Endodermal cell (in vitro differentiated cells): Measurements from ENCODE around the gene KIF26B. TPM values are rescaled to one million over a fixed set of nuclear protein-coding genes. Genes with fewer than 3 reads are reported as not detected.
"Not testable (repeated sequence)": the region's sequence is repeated elsewhere in the genome, so short reads cannot be mapped to it uniquely, and the experiment has no call there.

Source experiments
- DNase-seq: peaks from one replicate; pipeline ENCODE4 v3.0.0-alpha.2; 2017
- H3K27ac ChIP-seq: 2 replicates; pipeline ENCODE4 v1.5.1; 2013; ENCODE audit warnings: mild to moderate bottlenecking, low read depth, low read length, moderate library complexity
- H3K27me3 ChIP-seq: 2 replicates; pipeline ENCODE4 v1.6.1; 2013; ENCODE audit warnings: mild to moderate bottlenecking, low read length, moderate library complexity; ENCODE audit not compliant: insufficient read depth, control insufficient read depth, poor library complexity, severe bottlenecking
- H3K36me3 ChIP-seq: 2 replicates; pipeline ENCODE4 v1.7.0; 2013; ENCODE audit warnings: mild to moderate bottlenecking, low read length, moderate library complexity; ENCODE audit not compliant: control insufficient read depth, insufficient read depth
- H3K4me1 ChIP-seq: one replicate; pipeline ENCODE4 v1.7.0; 2013; ENCODE audit warnings: low read length; ENCODE audit not compliant: control insufficient read depth, insufficient read depth
- H3K4me3 ChIP-seq: 2 replicates; pipeline ENCODE4 v1.5.1; 2013; ENCODE audit warnings: mild to moderate bottlenecking, low read length, moderate library complexity
- H3K9ac ChIP-seq: 2 replicates; pipeline ENCODE4 v1.6.1; 2013; ENCODE audit warnings: mild to moderate bottlenecking, low read length, moderate library complexity; ENCODE audit not compliant: poor library complexity, severe bottlenecking; ENCODE audit errors: extremely low read depth
- H3K9me3 ChIP-seq: 2 replicates; pipeline ENCODE4 v1.6.1; 2013; ENCODE audit warnings: mild to moderate bottlenecking, low read length, moderate library complexity; ENCODE audit not compliant: control insufficient read depth
- H3K27ac Mint-ChIP-seq: 2 replicates; pipeline ENCODE4 v1.8.0; 2020; ENCODE audit warnings: mixed read lengths
- H3K27me3 Mint-ChIP-seq: 2 replicates; pipeline ENCODE4 v1.8.0; 2021; ENCODE audit warnings: mild to moderate bottlenecking, mixed read lengths; ENCODE audit not compliant: insufficient read depth
- H3K36me3 Mint-ChIP-seq: 2 replicates; pipeline ENCODE4 v1.8.0; 2020; ENCODE audit warnings: low read depth, mixed read lengths
- H3K4me1 Mint-ChIP-seq: 2 replicates; pipeline ENCODE4 v1.8.0; 2020; ENCODE audit warnings: mixed read lengths
- H3K4me3 Mint-ChIP-seq: 2 replicates; pipeline ENCODE4 v1.8.0; 2020; ENCODE audit warnings: mild to moderate bottlenecking, moderate library complexity, mixed read lengths
- H3K9me3 Mint-ChIP-seq: 2 replicates; pipeline ENCODE4 v1.8.0; 2020; ENCODE audit warnings: mild to moderate bottlenecking, mixed read lengths
- WGBS, 2 experiments: methylation state at CpG; one replicate each; pipeline versions ENCODE4 v1.1.5 to v1.1.7; 2013; ENCODE audit warnings: missing lambda C conversion rate in 2 of 2, mixed read lengths in 1 of 2; ENCODE audit not compliant: insufficient coverage in 1 of 2, insufficient read length in 1 of 2; 5-methylcytosine and 5-hydroxymethylcytosine counted together
- total RNA-seq, 2 donors: library from RNA; stranded (reverse); fragmentation: NEBNext Ultra II Directional in 1 of 2; extraction: Animal tissue kit (Norgen Biotek cat#: 25700) in 1 of 2; gene quantifications; 2 replicates in 1 of 2; 3 replicates in 1 of 2; pipeline ENCODE4 v1.2.1, GENCODE V29; 2021
- TF ChIP-seq, protein P1 (sequence below): fragments of 200-600 bp; sonication (generic); conservative IDR thresholded peaks from 2 replicates; pipeline ENCODE4 v1.5.0; 2021; ENCODE audit warnings: antibody characterized with exemption, mild to moderate bottlenecking

Gene KIF26B
- total RNA-seq, 2 donors from 2014 or later: 12.3 to 21.0 TPM

DNA sequence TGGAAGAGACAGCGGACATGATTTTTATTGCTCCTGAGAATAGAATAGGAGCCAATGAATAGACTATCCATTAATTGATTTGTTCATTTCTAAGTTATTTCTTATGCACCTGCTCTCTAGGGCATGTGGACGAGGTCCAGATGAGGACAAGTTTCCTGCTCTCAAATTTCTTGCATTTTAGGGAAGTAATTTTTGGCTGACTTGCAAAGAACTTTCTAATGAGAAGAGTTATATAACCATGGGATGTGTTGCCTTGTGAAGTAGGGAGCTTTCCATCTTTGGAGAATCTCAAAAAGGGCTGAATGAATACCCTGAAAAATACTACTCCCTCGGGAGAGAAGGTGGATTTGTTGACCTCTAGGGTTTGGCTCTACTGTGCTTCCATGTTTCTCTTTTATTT is 243.0 kb downstream of the KIF26B start:
- 97 to 100% methylated on average over 3 of the region's 3 CpGs for WGBS, 2 experiments
- H3K4me3 ChIP-seq: no peak overlapping the region
- peaks cover 48% of the 10 kb centered on the region for H3K4me1 Mint-ChIP-seq

DNA sequence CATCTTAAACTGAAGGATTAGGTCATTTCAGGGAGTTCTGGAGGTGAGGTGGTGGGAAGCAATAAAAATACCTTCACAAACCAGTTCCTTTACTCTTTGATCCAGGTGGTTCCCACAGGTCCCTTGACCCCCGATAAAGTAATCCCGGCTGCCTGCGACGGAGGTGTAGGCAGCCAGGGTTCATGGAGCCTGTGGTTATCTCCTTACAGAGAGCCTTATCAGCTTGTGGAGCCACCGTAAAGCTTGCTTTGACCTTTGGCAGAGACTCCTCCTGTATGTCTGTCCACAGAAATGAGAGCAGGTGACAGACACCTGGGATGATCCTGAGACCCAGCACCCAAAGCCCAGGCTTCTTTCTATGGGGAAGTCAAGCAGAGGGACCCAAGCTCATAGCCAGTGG is 243.4 kb downstream of the KIF26B start:
- H3K4me1 ChIP-seq: peaks cover 5% of the 10 kb centered on the region
- TF ChIP-seq, protein P1, sequence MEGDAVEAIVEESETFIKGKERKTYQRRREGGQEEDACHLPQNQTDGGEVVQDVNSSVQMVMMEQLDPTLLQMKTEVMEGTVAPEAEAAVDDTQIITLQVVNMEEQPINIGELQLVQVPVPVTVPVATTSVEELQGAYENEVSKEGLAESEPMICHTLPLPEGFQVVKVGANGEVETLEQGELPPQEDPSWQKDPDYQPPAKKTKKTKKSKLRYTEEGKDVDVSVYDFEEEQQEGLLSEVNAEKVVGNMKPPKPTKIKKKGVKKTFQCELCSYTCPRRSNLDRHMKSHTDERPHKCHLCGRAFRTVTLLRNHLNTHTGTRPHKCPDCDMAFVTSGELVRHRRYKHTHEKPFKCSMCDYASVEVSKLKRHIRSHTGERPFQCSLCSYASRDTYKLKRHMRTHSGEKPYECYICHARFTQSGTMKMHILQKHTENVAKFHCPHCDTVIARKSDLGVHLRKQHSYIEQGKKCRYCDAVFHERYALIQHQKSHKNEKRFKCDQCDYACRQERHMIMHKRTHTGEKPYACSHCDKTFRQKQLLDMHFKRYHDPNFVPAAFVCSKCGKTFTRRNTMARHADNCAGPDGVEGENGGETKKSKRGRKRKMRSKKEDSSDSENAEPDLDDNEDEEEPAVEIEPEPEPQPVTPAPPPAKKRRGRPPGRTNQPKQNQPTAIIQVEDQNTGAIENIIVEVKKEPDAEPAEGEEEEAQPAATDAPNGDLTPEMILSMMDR: no peak
- no peaks in the 10 kb centered on the region for H3K36me3 ChIP-seq
- no peak overlapping the region for H3K27ac ChIP-seq
- no peak overlapping the region for H3K4me3 Mint-ChIP-seq
- no peak overlapping the region for H3K9ac ChIP-seq
- 63 to 82% methylated on average over 5 of the region's 5 CpGs for whole genome bisulfite sequencing, 2 experiments
- H3K4me1 Mint-ChIP-seq: peaks cover 47% of the 10 kb centered on the region
- H3K9me3 Mint-ChIP-seq: peaks cover 3% of the 10 kb centered on the region
- DNase-seq: peak; percentile 61
- H3K4me3 ChIP-seq: no peak overlapping the region
- H3K27me3 Mint-ChIP-seq: no peaks in the 10 kb centered on the region
- peak overlapping the region; percentile 68 for H3K27ac Mint-ChIP-seq
- H3K9me3 ChIP-seq: no peaks in the 10 kb centered on the region
- H3K36me3 Mint-ChIP-seq: no peaks in the 10 kb centered on the region
- no peaks in the 10 kb centered on the region for H3K27me3 ChIP-seq

More for the DNA sequence above, 243.0 kb downstream of the KIF26B start:
- Histone ChIP-seq H3K4me1 (peaks cover 5% of the 10 kb centered on the region), H3K36me3 (no peaks in the 10 kb centered on the region), H3K27me3 (no peaks in the 10 kb centered on the region), H3K9me3 (no peaks in the 10 kb centered on the region), H3K27ac (no peak overlapping the region), H3K9ac (no peak overlapping the region)
- TF ChIP-seq, protein P1: no peak
- H3K27ac Mint-ChIP-seq: peak overlapping the region; percentile 62
- H3K4me3 Mint-ChIP-seq: no peak overlapping the region
- no peak for DNase-seq
- peaks cover 4% of the 10 kb centered on the region for H3K9me3 Mint-ChIP-seq
- no peaks in the 10 kb centered on the region for H3K36me3 Mint-ChIP-seq
- H3K27me3 Mint-ChIP-seq: no peaks in the 10 kb centered on the region

DNA sequence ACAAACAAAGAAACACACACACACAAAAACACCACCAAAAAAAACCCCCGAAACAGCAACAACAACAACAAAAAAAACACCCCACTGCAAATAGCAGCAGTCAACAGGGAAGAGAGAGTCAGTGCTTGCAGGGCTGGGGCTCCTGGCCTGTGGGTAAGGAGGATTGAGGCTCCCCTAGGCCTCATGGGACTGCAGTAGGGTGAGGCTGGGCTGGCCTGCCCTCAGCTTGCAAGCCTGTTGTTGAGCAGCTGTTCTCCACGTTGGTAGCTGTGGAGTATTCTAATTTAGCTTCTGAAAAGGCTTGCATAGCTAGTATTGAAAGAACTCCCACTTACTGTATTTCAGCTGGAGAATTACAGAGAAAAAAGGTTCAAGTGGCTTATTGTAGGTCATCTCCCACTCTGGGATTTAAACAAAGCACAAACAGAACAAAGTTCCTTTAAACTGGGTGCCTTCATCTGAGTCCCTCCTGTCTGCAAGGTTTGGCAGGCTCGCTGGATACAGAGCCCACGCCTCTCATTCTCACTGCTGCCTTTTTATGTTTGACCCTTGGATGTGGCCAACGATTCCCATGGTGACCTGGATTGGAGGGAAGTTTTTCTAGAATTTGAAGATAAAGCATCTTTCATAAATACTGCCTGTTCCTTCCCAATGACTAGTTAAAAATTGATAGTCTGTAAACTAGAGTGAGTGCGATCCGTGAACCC is 247.2 kb downstream of the KIF26B start:
- Mint-ChIP-seq H3K4me3 (no peak overlapping the region), H3K27ac (peak overlapping the region; percentile 42)
- TF ChIP-seq, protein P1: no peak

GRCh38 chr1:245402998-245403397 is 248.2 kb downstream of the KIF26B start:
- H3K4me3 Mint-ChIP-seq, H3K4me3 ChIP-seq, H3K27ac Mint-ChIP-seq, DNase-seq, H3K27ac ChIP-seq, H3K9me3 ChIP-seq, H3K27me3 Mint-ChIP-seq, H3K9me3 Mint-ChIP-seq, H3K9ac ChIP-seq, H3K27me3 ChIP-seq, H3K36me3 Mint-ChIP-seq, H3K36me3 ChIP-seq: not testable (repeated sequence)
- peaks cover 54% of the 10 kb centered on the region for H3K4me1 Mint-ChIP-seq
- WGBS, 2 experiments: 93 to 100% methylated on average over 3 to 4 of the region's 4 CpGs
- H3K4me1 ChIP-seq: peaks cover 13% of the 10 kb centered on the region

More for the DNA sequence above, 247.2 kb downstream of the KIF26B start:
- no peaks in the 10 kb centered on the region for H3K36me3 ChIP-seq
- Mint-ChIP-seq H3K9me3 (no peaks in the 10 kb centered on the region), H3K27me3 (no peaks in the 10 kb centered on the region), H3K36me3 (no peaks in the 10 kb centered on the region), H3K4me1 (peaks cover 56% of the 10 kb centered on the region)
- H3K27me3 ChIP-seq: no peaks in the 10 kb centered on the region
- 71 to 88% methylated on average over 6 to 7 of the region's 7 CpGs for WGBS, 2 experiments
- DNase-seq: no peak
- H3K4me1 ChIP-seq: peaks cover 13% of the 10 kb centered on the region
- H3K4me3 ChIP-seq: no peak overlapping the region
- H3K27ac ChIP-seq: no peak overlapping the region
- no peak overlapping the region for H3K9ac ChIP-seq
- no peaks in the 10 kb centered on the region for H3K9me3 ChIP-seq
